Measurements from ENCODE around the gene JAKMIP2.
"Not testable (repeated sequence)": the region's sequence is repeated elsewhere in the genome, so short reads cannot be mapped to it uniquely, and the experiment has no call there.

Gene JAKMIP2

GRCh38 chr5:147586221-147586620, 196.3 kb downstream of the JAKMIP2 start:
- DNase-seq: no peak

GRCh38 chr5:147582272-147582671, 200.3 kb downstream of the JAKMIP2 start:
- not testable (repeated sequence) for DNase-seq

GRCh38 chr5:147580418-147580817, 202.1 kb downstream of the JAKMIP2 start:
- not testable (repeated sequence) for DNase-seq

- DNase-seq: no peak
These were observed 204.1 kb downstream of the JAKMIP2 start for GRCh38 chr5:147578228-147579024.

GRCh38 chr5:147576646-147577535, 205.6 kb downstream of the JAKMIP2 start:
- peak; percentile 50 for DNase-seq

GRCh38 chr5:147575598-147575997, 206.9 kb downstream of the JAKMIP2 start:
- DNase-seq: no peak

- DNase-seq: no peak
These were observed 209.3 kb downstream of the JAKMIP2 start for GRCh38 chr5:147573211-147573610.

GRCh38 chr5:147568710-147569406, 213.7 kb downstream of the JAKMIP2 start:
- DNase-seq: no peak

DNA sequence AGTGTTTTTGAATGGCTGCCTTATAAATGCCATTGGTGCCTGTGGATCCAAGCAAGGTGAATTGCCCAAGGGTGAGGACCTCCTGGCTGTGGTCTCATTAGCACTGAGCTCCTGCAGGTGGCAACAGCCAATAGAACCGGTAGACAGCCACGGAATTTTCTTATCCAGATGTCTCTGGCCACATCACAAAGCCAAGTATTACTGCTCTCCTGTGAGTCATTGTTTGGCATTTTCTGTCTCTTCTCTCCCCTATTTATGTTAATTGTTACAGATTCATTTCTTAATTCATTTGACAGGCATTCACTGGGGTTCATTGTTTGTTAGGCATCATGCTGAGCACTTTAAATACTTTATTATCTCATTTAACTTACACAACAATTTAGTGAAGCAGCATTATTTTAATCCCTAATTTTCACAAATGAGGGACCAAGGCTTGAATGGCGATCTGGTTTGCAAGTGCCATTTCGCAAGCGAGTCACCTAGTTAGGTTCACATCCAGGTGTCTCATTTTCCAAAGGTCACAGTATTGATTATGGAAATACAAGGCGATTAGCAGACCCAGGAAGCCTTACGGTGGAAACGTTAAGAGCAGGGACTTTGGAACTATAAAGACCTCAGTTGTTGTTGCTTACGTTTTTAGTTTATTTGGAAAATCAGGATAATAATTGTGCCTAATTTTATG, 214.5 kb downstream of the JAKMIP2 start:
- no peak for DNase-seq

DNA sequence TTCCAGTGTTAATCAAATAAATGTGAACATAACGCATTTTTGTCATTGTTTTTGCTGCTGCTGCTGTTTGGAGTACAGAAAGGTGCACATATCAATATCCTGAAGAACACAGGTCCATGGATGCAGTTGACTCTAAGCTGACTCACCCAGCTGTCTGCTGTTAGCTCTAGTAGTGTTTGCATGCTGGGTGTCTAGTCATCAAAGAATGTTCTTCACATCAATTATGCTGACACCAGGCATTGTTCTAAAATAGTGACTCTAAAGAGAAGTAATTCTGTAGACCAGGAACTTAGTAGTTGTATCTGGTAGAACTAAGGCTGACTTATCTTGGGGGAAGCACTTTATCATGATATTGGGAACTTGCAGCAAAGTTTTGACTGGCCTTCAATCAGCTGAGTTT, 217.0 kb downstream of the JAKMIP2 start:
- DNase-seq: no peak

DNA sequence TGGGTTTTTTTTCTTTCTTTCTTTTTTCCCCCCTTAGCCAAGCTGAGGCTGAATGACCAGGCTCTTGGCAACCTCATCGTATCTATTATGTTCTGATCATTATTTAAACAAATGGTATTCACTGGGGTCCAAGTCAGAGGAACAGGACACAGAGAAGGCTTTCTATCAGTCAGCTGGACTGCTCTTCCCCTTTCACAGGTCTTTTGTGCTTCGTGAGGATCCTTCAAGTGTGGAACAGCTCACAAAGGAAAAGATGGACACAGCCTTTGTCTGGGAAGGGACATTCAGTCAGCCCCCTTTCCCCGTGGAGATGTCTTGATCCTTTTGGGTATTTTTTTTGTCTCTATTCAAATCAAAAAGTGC, 218.4 kb downstream of the JAKMIP2 start:
- no peak for DNase-seq

DNA sequence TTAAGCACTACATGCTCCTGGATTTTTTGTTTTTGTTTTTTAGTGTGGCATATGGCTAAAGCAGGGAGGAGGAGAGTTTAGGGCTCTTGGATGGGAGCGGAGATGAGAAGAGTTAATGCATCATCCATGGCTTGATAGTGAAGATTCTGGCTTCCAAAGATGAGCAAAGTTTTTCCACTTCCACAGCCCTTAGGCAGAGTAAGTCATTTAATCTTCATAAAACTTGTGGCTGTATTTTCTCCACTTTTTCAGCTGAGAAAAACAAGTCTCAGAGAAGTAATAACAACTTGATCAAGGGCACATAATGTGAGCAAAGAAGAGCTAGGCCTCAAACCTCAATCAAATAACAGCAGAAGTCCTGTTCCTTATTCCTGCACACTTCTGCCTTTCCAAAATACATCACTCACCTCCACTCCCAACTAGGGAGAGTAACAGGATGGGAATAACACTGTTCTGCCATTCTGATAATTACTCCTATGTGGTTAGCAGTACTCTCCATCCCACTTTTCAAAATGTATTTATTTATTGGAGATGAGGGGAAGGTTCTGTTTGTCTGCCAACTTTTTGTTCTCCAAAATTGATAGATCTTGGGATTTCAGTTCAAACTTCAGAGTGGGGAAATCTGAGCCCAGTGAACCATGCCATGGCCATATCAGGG, 218.9 kb downstream of the JAKMIP2 start:
- DNase-seq: no peak

DNA sequence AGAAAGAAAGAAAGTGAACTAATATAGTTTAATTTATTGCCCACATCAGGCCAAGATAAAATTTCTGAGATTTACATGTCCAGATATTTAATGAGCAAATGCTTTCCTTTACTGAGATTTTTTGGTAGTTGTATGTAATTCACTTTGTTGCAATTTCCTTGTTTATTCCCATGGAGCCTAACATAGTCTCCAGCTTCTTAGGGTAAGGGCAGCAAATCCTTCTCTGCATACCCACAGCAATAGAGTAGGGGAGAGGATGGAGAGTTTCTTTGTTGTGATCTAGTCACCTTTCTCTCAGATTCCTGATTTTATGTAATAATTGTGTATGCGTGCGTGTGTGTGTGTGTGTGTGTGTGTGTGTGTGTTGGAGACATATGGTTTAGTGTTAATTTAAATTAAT, 221.1 kb downstream of the JAKMIP2 start:
- DNase-seq: no peak

DNA sequence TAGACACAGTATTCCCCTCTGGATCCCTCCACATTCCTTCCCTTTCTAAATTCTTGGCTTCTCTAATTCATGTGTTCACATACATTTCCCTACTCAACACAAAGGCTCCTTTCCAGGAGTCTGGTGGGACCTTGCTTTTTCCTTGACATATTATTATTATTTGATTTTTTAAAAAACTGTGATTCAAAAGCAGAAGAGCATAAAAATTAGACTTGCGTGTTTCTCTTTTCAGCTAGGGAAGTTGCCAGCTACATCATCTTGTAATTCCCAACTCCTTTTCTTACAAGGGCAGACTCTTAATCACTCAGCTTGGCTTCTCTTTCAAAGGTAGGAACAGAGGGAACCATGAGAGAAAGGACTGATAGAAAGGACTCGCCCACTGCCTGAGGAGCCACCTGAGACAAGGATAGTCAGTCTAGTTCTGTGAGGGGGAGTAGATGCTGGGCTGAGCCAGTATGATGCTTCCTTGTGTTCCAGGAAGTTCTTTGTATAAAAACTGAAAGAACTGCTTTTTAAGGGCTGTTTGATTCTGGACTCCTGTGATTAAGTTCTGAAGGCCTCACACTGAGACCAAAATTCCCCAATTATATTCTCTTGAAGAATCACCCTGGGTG, 221.7 kb downstream of the JAKMIP2 start:
- DNase-seq: no peak

GRCh38 chr5:147559749-147560148, 222.8 kb downstream of the JAKMIP2 start:
- no peak for DNase-seq

- peak; percentile 4 for DNase-seq
These were observed 223.7 kb downstream of the JAKMIP2 start for GRCh38 chr5:147558826-147559225.

- DNase-seq: no peak
These were observed 224.4 kb downstream of the JAKMIP2 start for GRCh38 chr5:147557876-147558745.

- DNase-seq: no peak
These were observed 227.4 kb downstream of the JAKMIP2 start for GRCh38 chr5:147555176-147555575.

DNA sequence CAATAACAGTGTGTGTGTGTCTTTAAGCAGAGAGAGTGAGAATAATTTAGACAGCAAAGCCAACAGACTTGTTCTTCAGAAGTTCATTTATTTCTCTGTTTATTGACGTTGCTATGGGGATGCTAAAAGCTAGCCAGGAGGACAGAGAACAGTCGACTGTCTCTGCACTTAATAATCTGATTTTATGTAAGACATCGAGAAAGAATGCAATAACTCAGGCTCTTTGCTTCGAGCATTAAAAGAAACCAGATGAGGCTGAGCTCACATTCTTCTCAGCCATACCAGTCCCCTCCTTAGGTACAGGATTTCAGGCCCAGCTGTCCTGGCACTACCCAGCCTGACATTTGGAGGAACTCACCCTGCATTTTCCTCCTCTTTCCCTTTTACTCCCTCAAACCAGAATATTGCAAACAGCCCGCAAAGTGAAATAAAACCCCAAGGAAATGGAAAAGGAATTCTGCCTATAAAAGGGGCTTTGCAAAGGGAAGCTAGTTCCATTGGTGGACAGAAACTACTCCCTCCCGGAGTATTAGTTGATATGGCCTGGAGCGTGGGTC, 228.2 kb downstream of the JAKMIP2 start:
- no peak for DNase-seq

DNA sequence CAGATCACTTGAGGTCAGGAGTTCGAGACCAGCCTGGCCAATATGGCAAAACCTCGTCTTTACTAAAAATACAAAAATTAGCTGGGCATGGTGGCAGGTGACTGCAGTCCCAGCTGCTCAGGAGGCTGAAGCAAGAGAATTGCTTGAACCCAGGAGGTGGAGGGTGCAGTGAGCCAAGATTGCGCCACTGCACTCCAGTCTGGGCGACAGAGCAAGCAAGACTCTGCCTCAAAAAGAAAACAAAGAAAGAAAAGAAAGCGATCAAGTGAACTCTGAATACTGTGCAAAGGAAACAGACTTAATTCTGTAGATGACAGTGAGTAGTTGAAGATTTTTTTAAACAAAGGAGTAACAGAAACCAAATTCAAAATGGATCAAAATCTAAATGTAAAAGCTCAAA, 228.7 kb downstream of the JAKMIP2 start:
- not testable (repeated sequence) for DNase-seq
